Measurements from ENCODE around the gene AQP1.

AQP1 gene

DNA sequence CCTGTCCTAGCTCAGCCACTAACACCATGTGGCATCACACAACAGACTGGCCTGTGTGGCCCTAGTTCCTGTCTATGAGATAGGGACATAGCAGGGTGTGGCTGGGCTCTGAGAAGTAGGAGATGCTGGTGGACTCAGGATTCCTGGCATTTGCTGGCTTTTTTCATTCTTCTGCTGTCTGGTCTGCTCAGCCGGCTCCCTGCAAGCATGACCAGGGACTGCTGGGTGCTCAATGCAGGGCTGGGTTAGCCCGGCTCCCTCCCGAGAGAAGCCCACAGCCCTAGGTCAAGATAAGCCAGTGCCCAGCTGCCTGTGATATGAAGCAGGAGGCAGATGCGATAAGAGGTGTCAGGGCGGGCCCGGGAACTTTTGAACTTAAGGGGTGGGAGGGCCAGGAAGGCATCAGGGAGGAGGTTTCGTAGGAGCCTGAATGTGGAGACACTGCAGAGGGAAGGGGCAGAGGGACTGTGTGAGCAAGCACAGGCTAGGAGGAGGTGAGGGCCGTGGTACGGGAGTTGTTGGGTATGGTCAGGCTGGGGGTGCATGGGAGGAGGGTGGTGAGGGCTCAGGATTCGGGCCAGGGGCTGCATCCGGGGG is 3.5 kb downstream of the AQP1 start:
- in situ Hi-C loops (cut with HindIII; ENCODE audit: low pct_ligation_motif_present, low sequenced_read_pairs), result no loop called here
- Histone ChIP-seq H3K36me3 (replicated peaks) (no peaks in the 10 kb centered on the region), H3K27me3 (replicated peaks) (no peaks in the 10 kb centered on the region), H3K27ac (no peak overlapping the region), H3K4me3 (ENCODE audit: low read depth, low read length) (no peak overlapping the region)
- no peak for DNase-seq
- TF ChIP-seq, protein P1, sequence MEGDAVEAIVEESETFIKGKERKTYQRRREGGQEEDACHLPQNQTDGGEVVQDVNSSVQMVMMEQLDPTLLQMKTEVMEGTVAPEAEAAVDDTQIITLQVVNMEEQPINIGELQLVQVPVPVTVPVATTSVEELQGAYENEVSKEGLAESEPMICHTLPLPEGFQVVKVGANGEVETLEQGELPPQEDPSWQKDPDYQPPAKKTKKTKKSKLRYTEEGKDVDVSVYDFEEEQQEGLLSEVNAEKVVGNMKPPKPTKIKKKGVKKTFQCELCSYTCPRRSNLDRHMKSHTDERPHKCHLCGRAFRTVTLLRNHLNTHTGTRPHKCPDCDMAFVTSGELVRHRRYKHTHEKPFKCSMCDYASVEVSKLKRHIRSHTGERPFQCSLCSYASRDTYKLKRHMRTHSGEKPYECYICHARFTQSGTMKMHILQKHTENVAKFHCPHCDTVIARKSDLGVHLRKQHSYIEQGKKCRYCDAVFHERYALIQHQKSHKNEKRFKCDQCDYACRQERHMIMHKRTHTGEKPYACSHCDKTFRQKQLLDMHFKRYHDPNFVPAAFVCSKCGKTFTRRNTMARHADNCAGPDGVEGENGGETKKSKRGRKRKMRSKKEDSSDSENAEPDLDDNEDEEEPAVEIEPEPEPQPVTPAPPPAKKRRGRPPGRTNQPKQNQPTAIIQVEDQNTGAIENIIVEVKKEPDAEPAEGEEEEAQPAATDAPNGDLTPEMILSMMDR (IDR thresholded peaks at IDR 0.05; ENCODE audit: low read depth, low read length, missing control alignments), result no peak

DNA sequence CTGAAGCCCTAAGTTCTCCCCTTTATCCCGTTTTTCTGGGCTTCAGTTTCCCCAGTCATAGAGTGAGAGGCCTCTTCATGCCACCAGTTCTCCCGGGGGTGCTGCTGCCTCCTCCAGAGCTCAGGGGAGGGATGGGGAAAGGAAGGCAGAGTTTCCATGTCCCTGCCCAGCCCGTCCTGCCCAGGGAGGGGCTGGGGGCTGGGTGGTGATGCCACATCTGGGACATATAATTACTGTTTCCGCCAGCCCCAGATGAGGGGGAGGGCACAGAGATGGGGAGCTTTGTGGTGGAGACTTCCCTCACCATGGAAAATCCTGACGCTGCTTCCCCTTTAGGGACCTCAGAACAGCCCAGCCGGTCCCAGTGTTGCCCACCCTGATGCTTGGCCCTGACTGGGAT is 4.1 kb downstream of the AQP1 start:
- H3K36me3 ChIP-seq (replicated peaks), result no peaks in the 10 kb centered on the region
- no peak for DNase-seq
- no peak overlapping the region for H3K4me3 ChIP-seq (ENCODE audit: low read depth, low read length)
- in situ Hi-C loops (cut with HindIII; ENCODE audit: low pct_ligation_motif_present, low sequenced_read_pairs), result no loop called here
- TF ChIP-seq, protein P1 (IDR thresholded peaks at IDR 0.05; ENCODE audit: low read depth, low read length, missing control alignments), result no peak
- H3K27ac ChIP-seq, result no peak overlapping the region
- H3K27me3 ChIP-seq (replicated peaks), result no peaks in the 10 kb centered on the region

DNA sequence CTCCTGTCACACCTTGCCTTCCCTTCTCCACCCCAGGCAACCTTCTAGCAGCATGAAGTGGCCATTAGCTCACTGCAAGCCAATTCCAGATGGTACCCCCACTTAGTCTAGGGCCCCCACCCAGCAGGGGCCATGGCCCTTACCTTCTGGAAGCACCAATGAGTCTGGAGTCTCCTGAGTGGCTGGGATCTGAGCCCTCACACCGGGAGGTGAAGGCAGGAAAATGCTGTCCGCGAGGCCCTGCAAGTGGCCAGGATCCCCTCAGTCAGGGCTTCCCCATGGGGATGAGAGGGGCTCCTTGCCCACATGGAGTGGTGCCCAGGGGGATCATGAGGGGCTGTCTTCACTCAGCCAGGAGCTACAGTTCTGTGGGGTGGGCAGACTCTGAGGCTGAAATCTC is 4.6 kb downstream of the AQP1 start:
- H3K27ac ChIP-seq, result no peak overlapping the region

DNA sequence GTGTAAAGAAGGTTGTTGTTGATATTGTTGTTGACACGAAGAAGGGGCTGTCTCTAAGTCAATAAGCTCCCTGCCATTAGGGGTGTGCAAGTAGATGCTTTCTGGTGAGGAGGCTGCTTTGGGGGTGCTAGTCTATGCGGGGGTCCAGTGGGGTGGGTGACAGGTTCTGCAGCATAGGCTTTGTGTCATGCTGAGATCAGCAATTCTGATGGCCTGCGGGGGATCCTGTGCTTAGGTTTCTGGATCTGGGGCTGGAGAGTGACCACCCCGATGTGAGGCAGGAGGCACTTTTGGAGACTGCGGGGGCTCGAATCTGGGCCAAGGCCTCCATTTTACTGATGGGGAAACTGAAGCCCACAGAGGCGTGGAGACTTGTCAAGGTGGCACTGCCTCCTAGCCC is 5.1 kb downstream of the AQP1 start:
- DNase-seq, result no peak
- Histone ChIP-seq H3K4me3 (ENCODE audit: low read depth, low read length) (no peak overlapping the region), H3K27me3 (replicated peaks) (no peaks in the 10 kb centered on the region), H3K27ac (no peak overlapping the region), H3K36me3 (replicated peaks) (no peaks in the 10 kb centered on the region)
- in situ Hi-C loops (cut with HindIII; ENCODE audit: low pct_ligation_motif_present, low sequenced_read_pairs), result no loop called here
- TF ChIP-seq, protein P1 (IDR thresholded peaks at IDR 0.05; ENCODE audit: low read depth, low read length, missing control alignments), result no peak

More for the DNA sequence above, 4.6 kb downstream of the AQP1 start:
- Histone ChIP-seq H3K27me3 (replicated peaks) (no peaks in the 10 kb centered on the region), H3K36me3 (replicated peaks) (no peaks in the 10 kb centered on the region), H3K4me3 (ENCODE audit: low read depth, low read length) (no peak overlapping the region)
- DNase-seq, result no peak
- in situ Hi-C loops (cut with HindIII; ENCODE audit: low pct_ligation_motif_present, low sequenced_read_pairs), result no loop called here
- TF ChIP-seq, protein P1 (IDR thresholded peaks at IDR 0.05; ENCODE audit: low read depth, low read length, missing control alignments), result no peak

DNA sequence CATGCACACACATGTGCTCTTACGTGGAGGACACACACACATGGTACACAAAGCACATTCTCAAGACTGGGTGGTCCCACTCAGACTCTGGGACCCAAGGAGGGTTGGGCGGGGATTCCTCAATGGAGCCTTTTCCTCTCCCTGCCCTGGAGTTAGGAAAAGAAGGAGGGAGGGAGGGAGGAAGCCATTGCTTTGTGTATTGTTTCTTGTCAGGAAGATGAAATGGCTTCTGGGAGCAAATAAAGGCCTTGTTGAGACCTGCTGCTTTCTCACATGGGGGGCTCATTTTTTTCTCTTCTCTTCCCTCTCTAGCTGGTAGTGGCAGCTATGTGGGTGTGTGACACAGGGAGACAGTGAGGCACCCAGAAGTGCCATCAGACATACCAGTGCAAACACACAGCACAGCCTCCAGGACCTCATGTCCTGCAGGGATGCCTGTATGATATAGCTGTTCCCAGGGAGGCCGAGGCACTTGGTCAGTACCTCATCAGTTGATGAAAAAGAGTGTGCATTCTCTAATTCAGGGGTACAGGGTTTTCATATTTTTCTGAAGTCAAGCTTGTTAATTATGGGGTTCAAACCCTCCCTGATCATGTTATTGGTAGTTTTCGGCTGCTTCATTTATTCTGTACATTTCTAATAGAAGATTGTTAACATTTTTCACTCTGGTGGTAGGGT is 5.7 kb downstream of the AQP1 start:
- no peaks in the 10 kb centered on the region for H3K36me3 ChIP-seq (replicated peaks)
- TF ChIP-seq, protein P1 (IDR thresholded peaks at IDR 0.05; ENCODE audit: low read depth, low read length, missing control alignments), result no peak
- in situ Hi-C loops (cut with HindIII; ENCODE audit: low pct_ligation_motif_present, low sequenced_read_pairs), result no loop called here

More for the DNA sequence above, 5.7 kb downstream of the AQP1 start:
- no peak overlapping the region for H3K27ac ChIP-seq
- DNase-seq, result no peak
- H3K27me3 ChIP-seq (replicated peaks), result no peaks in the 10 kb centered on the region
- H3K4me3 ChIP-seq (ENCODE audit: low read depth, low read length), result no peak overlapping the region
